Lung (tissue), 12 donors: ENCODE data around the gene PRPF8. TPM values are rescaled to one million over a fixed set of nuclear protein-coding genes. Genes with fewer than 3 reads are reported as not detected.
"Not testable (repeated sequence)": the region's sequence is repeated elsewhere in the genome, so short reads cannot be mapped to it uniquely, and the experiment has no call there.

Source experiments
- ATAC-seq: fragments of 200-7000 bp; cut with Tn5 transposase; one replicate; pipeline ENCODE4 v1.9.1; 2020; ENCODE audit warnings: moderate number of reproducible peaks; ENCODE audit not compliant: insufficient read depth, low FRiP score
- DNase-seq, 3 donors: peaks; one replicate each; pipeline ENCODE4 v3.0.0-alpha.2; 2013 to 2017
- H3K27ac ChIP-seq, 2 donors: one replicate each; pipeline ENCODE4 v1.5.1; 2013; ENCODE audit warnings: mild to moderate bottlenecking in 2 of 2, moderate library complexity in 2 of 2, control low read depth in 1 of 2, inconsistent platforms in 1 of 2, low read depth in 1 of 2, low read length in 1 of 2
- H3K27me3 ChIP-seq, 3 donors: one replicate each; pipeline ENCODE4 v1.5.1; 2013; ENCODE audit warnings: low read length in 2 of 3; ENCODE audit not compliant: control insufficient read depth in 3 of 3, insufficient read depth in 3 of 3
- H3K36me3 ChIP-seq, 4 donors: one replicate each; pipeline ENCODE4 v1.5.1; 2013; ENCODE audit warnings: low read length in 4 of 4, mild to moderate bottlenecking in 1 of 4, moderate library complexity in 1 of 4; ENCODE audit not compliant: control insufficient read depth in 4 of 4, insufficient read depth in 4 of 4
- H3K4me1 ChIP-seq, 5 donors: one replicate each; pipeline ENCODE4 v1.5.1; 2013; ENCODE audit warnings: low read length in 5 of 5, mild to moderate bottlenecking in 2 of 5, moderate library complexity in 1 of 5; ENCODE audit not compliant: control insufficient read depth in 5 of 5, insufficient read depth in 5 of 5
- H3K4me3 ChIP-seq: one replicate; pipeline ENCODE4 v1.5.1; 2013; ENCODE audit warnings: mild to moderate bottlenecking, control low read depth, moderate library complexity
- H3K9ac ChIP-seq, 2 donors: one replicate each; pipeline ENCODE4 v1.5.1; 2013; ENCODE audit warnings: low read length in 2 of 2, control low read depth in 1 of 2; ENCODE audit not compliant: insufficient read depth in 1 of 2
- H3K9me3 ChIP-seq, 4 donors: one replicate each; pipeline ENCODE4 v1.5.1; 2013; ENCODE audit warnings: low read length in 3 of 4, mild to moderate bottlenecking in 1 of 4, moderate library complexity in 1 of 4; ENCODE audit not compliant: control insufficient read depth in 4 of 4, insufficient read depth in 3 of 4
- CTCF ChIP-seq: IDR thresholded peaks from 2 replicates; pipeline ENCODE4 v1.5.1; 2012; ENCODE audit warnings: mild to moderate bottlenecking; ENCODE audit errors: control extremely low read depth, extremely low read depth
- WGBS, 2 donors: extraction: QIAGEN DNeasy Blood & Tissue Kit; methylation state at CpG; one replicate each; pipeline ENCODE4 v1.1.7; 2013; 5-methylcytosine and 5-hydroxymethylcytosine counted together
- polyA plus RNA-seq, 2 donors: library from polyadenylated mRNA; stranded (reverse); fragments of 200-250 nt; gene quantifications; one replicate each; pipeline ENCODE4 v1.2.1, GENCODE V29; 2013
- total RNA-seq, 2 donors: library from RNA; depleted of rRNA in 1 of 2; stranded (reverse); fragments of >200 nt in 1 of 2; gene quantifications; one replicate each; pipeline ENCODE4 v1.2.1, GENCODE V29; 2014 to 2021
- donor health status: control.
- donor health status: control.
- donor health status: Bipolar disorder and iron deficiency.
- donor health status: healthy.
- donor health status: DM: yes; HTN: yes; CAD: no.

Gene PRPF8
- total and polyA plus RNA-seq, 4 donors = 97.2 to 277 (median 161) TPM

DNA sequence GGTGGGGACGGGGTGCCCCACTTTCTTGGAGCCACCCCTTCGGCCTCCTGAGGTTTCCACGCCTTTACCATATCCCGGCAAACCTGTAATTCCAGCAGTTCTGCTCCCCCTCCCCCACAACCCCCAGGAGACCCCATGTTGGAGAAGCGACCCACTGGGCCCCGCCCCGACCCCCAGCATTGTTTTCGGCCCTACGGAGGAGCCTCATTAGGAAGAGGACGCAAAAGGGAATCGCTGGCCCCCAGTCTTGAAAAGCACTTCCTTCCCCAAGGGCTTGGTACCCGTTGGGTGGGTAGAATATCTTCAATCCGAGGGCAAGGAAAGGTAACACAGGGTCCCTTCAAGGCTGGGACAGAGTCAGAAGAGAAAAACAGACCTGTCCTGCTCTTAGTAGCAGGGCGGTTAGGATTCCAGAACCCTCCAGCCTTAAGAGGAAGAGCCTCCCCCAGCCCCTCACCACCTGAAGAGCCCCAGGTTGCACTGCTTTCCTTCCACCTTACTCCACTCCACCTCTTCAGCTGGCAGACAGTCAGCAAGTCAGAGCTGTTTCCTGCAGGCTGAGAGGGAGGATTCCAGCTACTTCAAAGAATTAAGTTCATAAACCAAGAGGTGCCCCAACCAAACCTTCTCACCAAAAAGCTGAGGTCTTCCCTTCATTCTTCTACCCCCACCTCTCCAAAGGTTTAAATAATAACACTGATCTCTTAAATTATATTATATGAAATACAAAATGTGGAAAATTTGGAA lies 26.3 kb upstream of the PRPF8 start:
- peak overlapping the region; percentile 58 to 69 for H3K27ac ChIP-seq
- peaks cover 0 to 29% (median 8%) of the 10 kb centered on the region in 4 donors for H3K36me3 ChIP-seq
- no peak for ATAC-seq
- H3K4me3 ChIP-seq = peak overlapping the region; percentile 55
- no peak for TF ChIP-seq CTCF
- H3K9ac ChIP-seq = no peak overlapping the region
- no peaks in the 10 kb centered on the region for H3K9me3 ChIP-seq
- peaks cover 0 to 32% (median 12%) of the 10 kb centered on the region in 5 donors for H3K4me1 ChIP-seq
- no peaks in the 10 kb centered on the region for H3K27me3 ChIP-seq
- WGBS, 2 donors = 23 to 32% methylated on average over 14 of the region's 14 CpGs
- peak in 1 of 3 donors; percentile 6 for DNase-seq

- no peak for TF ChIP-seq CTCF
- Histone ChIP-seq H3K36me3 (peaks cover 0 to 29% (median 8%) of the 10 kb centered on the region in 4 donors), H3K9me3 (no peaks in the 10 kb centered on the region), H3K27me3 (no peaks in the 10 kb centered on the region), H3K9ac (no peak within 1 kb of the TSS), H3K4me3 (peak within 1 kb of the TSS; percentile 55), H3K4me1 (peaks cover 0 to 30% (median 12%) of the 10 kb centered on the region in 5 donors), H3K27ac (peak within 1 kb of the TSS; percentile 58 to 69)
- 2% methylated on average over 65 to 83 of the region's 83 CpGs for WGBS, 2 donors
- DNase-seq (peak; percentile 62 to 73 (median 71)), ATAC-seq (peak; percentile 56)
Observed at GRCh38 chr17:1709971-1710806, 25.5 kb upstream of the PRPF8 start, which contains the start of gene TLCD2. Gene TLCD2 (minus strand): TSS chr17:1710377. CDS start chr17:1710242, 135 bp downstream.

- Histone ChIP-seq H3K4me3 (peak overlapping the region; percentile 55), H3K4me1 (peaks cover 0 to 25% (median 11%) of the 10 kb centered on the region in 5 donors), H3K27ac (no peak overlapping the region), H3K9ac (no peak overlapping the region), H3K36me3 (peaks cover 0 to 29% (median 8%) of the 10 kb centered on the region in 4 donors), H3K9me3 (no peaks in the 10 kb centered on the region), H3K27me3 (no peaks in the 10 kb centered on the region)
- 1 to 6% methylated on average over 13 to 16 of the region's 16 CpGs for WGBS, 2 donors
- DNase-seq = no peak
- no peak for TF ChIP-seq CTCF
- no peak for ATAC-seq
Observed at GRCh38 chr17:1709403-1709951, 24.8 kb upstream of the PRPF8 start.

GRCh38 chr17:1708791-1709346 lies 24.2 kb upstream of the PRPF8 start:
- H3K27ac ChIP-seq, DNase-seq, H3K27me3 ChIP-seq, ATAC-seq, H3K9ac ChIP-seq, H3K4me3 ChIP-seq, H3K9me3 ChIP-seq: not testable (repeated sequence)
- Histone ChIP-seq H3K36me3 (peaks cover 0 to 26% (median 8%) of the 10 kb centered on the region in 4 donors), H3K4me1 (peaks cover 0 to 20% (median 8%) of the 10 kb centered on the region in 5 donors)
- WGBS, 2 donors = 93 to 94% methylated on average over 10 of the region's 10 CpGs
